ENCODE measurements around the gene BIRC7.

Gene BIRC7

GRCh38 chr20:63249891-63250290 is 14.2 kb downstream of the BIRC7 start:
- no peak for DNase-seq

DNA sequence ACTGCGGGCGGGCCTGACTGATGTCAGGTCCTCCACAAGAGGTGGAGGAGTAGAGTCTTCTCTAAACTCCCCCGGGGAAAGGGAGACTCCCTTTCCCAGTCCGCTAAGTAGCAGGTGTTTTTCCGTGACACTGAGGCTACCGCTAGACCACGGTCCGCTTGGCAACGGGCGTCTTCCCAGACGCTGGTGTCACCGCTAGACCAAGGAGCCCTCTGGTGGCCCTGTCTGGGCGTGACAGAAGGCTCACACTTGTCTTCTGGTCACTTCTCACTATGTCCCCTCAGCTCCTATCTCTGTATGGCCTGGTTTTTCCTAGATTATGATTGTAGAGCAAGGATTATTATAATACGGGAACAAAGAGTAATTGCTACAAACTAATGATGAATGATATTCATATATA is 15.6 kb downstream of the BIRC7 start:
- peak in 1 of 2 donors; percentile 32 for DNase-seq

- DNase-seq, result no peak
These were observed 16.6 kb downstream of the BIRC7 start for GRCh38 chr20:63252284-63252711.

GRCh38 chr20:63253065-63253437 is 17.3 kb downstream of the BIRC7 start:
- no peak for DNase-seq

DNA sequence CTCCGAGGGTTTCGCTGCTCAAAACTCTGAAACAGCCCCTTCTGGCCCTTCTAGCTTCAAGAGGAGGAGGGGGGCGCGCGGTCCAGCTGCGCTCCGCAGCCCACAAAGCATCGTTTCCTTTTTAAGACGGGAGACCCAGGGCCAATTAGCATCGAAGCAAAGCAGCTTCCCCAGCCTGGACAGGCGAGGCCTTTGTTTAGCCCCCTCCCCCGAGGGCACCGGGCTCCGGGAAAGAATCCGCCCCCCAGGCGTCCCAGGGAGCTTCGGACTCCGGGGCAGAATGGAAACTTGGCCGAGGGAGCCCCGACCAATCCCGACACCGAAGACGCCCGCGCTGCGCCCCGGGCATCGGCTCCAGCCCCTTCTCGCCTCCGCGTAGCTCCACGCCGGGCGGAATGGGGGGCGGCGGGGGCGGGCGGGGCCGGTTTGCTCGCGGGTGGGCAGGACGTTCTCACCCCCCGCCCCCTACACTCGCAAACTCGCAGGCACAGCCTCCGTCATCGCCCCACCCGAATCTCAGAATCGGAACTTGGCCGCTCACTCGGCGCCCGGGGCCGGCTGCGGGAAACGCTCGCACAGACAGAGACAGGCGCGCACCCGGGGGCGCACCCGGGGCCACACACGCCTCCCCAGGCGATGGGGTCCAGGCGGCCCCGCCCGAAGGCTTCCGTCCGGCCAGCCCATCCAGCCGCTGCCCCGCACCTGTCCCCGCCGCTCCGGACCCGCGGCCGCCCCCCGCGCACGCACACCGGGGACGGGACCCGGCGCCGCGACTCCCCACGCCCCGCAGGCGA is 17.9 kb downstream of the BIRC7 start:
- DNase-seq, result peak in 1 of 2 donors; percentile 25

- DNase-seq, result no peak
These were observed 18.5 kb downstream of the BIRC7 start, which contains the start of gene NKAIN4 for GRCh38 chr20:63254232-63254605. TSS of gene NKAIN4 (minus strand) at chr20:63254463. CDS start at chr20:63254450, 13 bp downstream.

DNA sequence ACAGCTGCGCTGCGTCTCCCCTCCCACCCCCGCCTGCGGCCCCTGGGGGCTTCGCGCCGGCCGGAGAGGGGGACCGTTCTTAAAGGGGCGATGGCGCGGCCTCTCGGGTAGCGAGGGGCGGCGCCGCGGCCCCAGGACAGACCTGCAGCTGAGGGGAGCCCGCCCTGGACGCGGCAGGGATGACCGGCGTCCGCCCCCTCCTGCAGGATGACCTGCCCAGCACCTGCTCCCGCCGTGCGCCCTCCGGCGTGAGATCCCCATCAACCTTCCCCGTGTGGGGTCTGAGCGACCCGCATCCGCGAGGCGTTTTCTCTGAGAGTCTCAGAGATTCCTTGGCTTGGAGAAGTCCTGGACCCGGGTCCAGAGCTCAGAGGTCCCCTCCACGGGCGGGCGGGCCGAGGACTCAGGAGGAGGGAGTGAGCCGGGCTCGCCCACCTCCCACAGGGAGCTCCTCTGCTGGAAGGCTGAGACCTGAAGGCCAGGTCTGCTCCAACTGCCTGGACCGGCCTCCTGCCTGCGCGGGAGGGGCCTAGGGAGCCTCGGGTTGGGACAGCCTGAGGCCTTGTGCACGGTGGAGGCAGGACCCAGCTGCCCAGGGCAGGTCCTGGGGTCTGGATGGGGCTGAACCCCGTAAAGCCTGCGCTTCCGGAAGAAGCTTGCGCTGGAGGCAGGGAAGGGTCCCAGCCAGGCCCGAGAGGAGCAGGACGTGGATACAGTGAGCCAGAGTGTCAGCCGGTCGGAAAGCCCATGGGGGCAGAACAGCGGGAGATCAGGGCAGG is 19.1 kb downstream of the BIRC7 start:
- DNase-seq, result no peak

- no peak for DNase-seq
These were observed 20.4 kb downstream of the BIRC7 start for GRCh38 chr20:63255931-63256704.

- DNase-seq, result no peak
These were observed 21.2 kb downstream of the BIRC7 start for GRCh38 chr20:63256954-63257353.

- no peak for DNase-seq
These were observed 21.9 kb downstream of the BIRC7 start for GRCh38 chr20:63257629-63258028.

GRCh38 chr20:63258781-63259180 is 23.1 kb downstream of the BIRC7 start:
- DNase-seq, result no peak

DNA sequence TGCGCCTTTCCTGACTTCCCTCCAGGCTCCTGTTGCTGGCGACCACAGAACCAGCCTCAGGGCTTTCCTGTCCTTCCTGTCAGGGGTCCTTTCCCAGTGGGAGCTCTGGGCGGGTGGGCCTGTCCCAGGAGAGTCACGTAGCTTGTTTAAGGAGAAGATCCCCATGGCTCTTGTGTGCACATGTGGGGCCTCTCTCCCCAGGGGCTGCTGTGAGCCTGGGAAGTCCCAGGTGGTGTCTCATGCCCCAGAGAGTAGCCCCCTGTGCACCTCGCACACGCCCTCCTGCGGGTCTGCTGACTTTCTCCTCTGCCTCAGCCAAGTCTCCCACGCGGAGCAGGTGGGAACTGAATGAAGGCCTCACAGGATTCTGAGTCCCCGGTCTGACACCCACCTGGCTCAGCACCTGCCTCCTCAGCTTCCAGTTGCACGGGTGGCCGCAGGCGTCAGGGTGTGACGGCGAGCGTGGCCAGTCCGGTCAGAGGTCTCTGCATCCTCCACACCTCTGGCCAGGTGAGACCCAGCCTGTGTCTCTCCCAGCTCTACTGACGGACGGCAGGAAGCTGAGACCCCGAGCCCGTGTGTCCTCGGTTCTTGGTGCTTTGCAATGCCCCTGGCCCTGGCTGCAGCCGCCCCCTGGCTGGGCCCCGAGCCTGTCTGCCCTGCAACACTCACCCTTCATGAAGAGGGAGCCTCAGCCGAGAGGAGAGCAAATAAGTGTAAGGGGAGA is 24.2 kb downstream of the BIRC7 start:
- no peak for DNase-seq

DNA sequence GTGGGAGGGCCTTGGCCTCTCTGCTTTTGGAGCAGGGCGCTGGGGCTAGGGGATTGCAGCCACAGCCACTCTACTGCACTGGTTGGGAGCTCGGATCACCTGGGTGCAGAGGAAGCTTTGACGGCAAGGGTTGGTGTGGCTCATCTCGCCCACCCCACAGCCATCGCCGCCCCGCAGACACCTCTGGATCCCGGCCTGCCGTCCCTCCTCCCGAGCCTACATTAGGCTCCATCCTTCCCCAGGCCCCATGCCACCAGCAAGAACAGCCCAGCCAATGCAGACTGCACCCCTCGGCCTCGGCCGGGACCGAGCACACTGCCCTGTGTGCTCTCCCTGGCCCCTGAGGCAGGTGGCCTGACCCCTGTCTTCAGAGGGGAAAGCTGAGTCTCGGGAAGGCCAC is 24.8 kb downstream of the BIRC7 start:
- DNase-seq, result no peak

DNA sequence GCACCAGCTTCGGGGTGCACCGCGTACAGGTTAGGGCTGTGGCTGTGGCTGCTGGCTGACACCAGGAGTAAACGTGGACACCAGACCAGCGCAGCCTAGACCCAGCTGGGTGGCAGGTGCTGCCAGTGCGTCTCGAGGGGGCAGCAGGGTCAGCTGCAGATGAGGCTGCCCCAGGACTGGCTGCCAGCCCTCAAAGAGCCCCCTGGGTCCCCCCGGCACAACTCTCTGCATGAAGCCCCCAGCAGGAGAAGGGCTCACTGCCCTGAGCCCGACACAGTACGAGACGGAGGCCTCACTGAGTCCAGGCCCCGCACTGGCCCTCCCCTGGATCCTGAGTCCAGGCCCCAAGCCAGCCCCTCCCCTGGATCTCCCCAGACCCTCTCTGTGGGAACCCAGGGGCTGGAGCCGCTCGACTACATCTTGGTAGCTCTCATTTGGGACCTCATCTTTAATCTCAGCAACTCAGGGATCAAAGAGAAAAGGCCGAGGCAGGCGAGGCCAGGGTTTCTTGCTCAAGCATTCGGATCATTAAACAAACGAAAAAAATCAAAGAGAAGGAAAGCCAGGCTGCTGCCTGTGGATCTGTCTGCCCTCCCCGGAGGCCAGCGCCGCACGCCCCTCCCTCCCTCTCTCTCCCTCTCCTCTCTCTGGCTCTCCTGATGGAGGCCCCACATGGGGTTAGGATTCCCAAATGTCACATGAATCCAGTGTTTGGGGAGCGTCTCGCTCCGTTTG is 25.5 kb downstream of the BIRC7 start:
- DNase-seq, result no peak

GRCh38 chr20:63261795-63262528 is 26.3 kb downstream of the BIRC7 start:
- no peak for DNase-seq

DNA sequence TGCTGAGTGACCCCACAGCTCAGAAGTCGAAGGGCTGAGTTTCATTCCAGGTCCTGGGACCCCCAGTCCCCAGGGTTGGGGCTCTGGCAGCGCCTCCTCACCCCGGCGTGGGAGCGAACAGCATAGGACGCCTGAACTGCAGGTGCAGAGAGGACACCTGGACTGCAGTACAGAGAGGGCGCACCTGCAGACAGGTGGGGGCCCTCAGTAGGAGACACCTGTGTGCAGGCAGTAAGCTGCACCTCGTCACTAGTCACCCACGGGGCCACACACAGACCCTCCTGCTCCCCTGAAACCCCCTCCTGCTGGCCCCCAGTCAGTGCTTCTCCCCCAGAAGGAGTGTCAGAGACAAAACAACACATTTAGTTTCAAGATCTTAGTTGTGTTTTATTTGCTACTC is 27.1 kb downstream of the BIRC7 start:
- DNase-seq, result no peak

- DNase-seq, result no peak
These were observed 28.3 kb downstream of the BIRC7 start for GRCh38 chr20:63264000-63264399.

- no peak for DNase-seq
These were observed 28.8 kb downstream of the BIRC7 start for GRCh38 chr20:63264519-63264918.

DNA sequence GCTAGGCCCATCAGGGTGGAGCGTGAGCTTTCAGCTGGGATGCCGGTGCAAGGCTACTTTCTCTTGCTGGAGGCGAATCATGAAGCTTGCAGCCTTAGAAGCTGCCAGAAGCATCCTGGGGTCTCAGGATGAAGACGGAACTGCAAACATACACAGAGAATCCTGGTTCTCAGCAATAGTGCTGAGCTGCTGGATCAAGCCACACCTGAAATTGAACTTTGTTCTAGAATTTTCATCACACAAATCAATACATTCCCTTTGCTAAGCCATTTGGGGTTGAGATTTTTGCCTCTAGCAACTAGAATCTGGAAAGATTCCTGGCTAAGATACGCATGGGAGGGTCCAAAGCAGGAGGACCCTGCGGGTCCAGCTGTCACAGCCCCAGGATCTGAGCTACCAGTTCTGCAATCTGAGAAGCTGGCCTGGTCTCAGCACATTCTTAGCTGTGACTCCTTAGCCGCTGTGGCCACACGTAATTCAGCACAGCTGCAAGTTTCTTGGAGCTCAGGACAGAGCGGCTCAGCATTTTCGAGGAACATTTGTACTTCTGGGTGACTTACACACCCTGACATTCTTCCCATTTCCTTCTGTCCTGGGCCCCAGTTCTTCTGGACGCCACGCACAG is 30.3 kb downstream of the BIRC7 start:
- no peak for DNase-seq

DNA sequence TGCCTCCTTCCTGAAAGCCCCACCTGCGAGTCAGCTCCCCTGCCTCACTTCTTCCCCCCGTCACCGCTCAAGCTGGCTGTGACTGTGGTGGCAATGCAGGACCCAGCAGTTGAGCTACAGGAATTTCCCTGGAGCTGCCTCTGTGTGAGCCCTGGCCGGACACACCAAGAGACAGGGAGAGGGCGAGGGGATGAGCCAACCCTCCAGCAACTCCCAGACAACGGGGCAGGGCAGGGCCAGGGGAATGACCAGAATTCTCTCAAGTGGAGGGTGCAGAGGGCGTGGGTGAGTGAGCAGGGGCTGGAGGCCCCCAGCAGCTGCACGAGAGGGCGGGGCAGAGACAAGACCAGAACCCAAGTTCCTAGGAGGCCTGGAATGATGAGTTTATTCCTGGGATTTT is 32.0 kb downstream of the BIRC7 start:
- no peak for DNase-seq

DNA sequence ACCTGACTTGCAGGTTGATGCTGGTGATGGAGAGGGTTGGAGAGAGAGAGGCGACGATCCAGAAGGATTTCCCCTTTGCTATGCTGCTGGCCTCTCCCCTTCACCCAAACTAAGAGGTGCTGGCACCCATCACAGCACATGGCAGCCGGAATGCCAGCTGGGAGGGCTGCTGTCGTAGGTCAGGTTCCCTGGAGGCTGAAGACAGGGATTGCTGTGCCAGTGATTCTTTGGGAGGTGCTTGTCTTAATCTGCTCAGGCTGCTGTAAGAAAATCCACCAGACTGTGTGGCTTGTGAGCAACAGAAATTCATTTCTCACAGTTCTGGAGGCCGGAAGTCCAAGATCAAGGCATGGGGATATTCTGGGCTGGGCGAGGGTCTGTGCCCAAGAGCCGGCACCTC is 32.6 kb downstream of the BIRC7 start:
- no peak for DNase-seq
